ENCODE results near the gene USP46. TPM values are rescaled to one million over a fixed set of nuclear protein-coding genes. Genes with fewer than 3 reads are reported as not detected.

The USP46 gene
- total and polyA plus RNA-seq, 2 of the 8 experiments (the other 6 are each of a cell fraction or from before 2014, with no cell fraction given), result 10.6 to 62.4 TPM

DNA sequence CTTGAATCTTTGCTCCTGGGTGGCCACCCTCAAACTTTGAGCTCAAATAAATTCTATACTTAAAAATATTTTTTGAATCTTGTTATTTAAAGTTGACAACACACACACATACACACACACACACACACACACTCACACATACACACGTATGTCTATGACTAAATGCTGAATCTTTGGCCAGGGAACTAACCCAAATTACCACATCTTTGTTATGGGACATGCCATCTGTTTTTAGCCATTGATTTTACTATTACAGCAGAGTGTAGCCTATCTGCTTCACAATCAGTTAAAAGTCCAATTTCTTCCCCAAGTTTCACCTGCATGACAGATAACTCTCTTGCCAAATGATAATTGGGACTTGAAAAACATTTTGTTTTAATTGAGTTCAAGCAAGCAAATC is 45.0 kb upstream of the USP46 start:
- no peak overlapping the region for H2AK5ac ChIP-seq (ENCODE audit: low read depth, low read length)
- H2AFZ ChIP-seq (ENCODE audit: low read length), result no peak overlapping the region
- no peak overlapping the region for H2BK20ac ChIP-seq (ENCODE audit: low read length)
- no peak overlapping the region for H3K4me3 ChIP-seq (ENCODE audit: extremely low read depth in 1 of 4, insufficient read depth in 2 of 4, low read depth in 3 of 4, low read length in 4 of 4)
- H3K56ac ChIP-seq (replicated peaks; ENCODE audit: insufficient read length, low read depth, low read length), result no peak overlapping the region
- H3K4ac ChIP-seq (replicated peaks; ENCODE audit: insufficient read length, low read depth, low read length), result no peak overlapping the region
- no peak overlapping the region for H4K91ac ChIP-seq (replicated peaks; ENCODE audit: insufficient read length, low read length)
- H3K79me1 ChIP-seq (ENCODE audit: low read depth, low read length), result no peaks in the 10 kb centered on the region
- no peak overlapping the region for H2BK12ac ChIP-seq (ENCODE audit: low read depth, low read length)
- no peak overlapping the region for H3K9ac ChIP-seq (replicated peaks in 1 of 4; ENCODE audit: extremely low read depth in 1 of 4, low read depth in 3 of 4, low read length in 3 of 4)
- DNase-seq (ENCODE audit: low read depth in 1 of 2, low spot score in 2 of 2), result no peak
- no peaks in the 10 kb centered on the region for H3K36me3 ChIP-seq (ENCODE audit: control insufficient read depth in 2 of 4, insufficient read depth in 4 of 4, low read length in 3 of 4)
- TF ChIP-seq BACH1 (IDR thresholded peaks at IDR 0.05; ENCODE audit: low read length) (no peak), RAD21 (IDR thresholded peaks at IDR 0.05 in 1 of 2, conservative IDR thresholded peaks at IDR 0.05 in 1 of 2; ENCODE audit: low read depth in 2 of 2, low read length in 2 of 2) (no peak), SUZ12 (IDR thresholded peaks at IDR 0.05; ENCODE audit: low read length) (no peak), EZH2 (IDR thresholded peaks at IDR 0.05; ENCODE audit: low read depth, low read length, severe bottlenecking) (no peak), ASH2L (IDR thresholded peaks at IDR 0.05; ENCODE audit: low read length) (no peak)
- TF ChIP-seq, protein P1, sequence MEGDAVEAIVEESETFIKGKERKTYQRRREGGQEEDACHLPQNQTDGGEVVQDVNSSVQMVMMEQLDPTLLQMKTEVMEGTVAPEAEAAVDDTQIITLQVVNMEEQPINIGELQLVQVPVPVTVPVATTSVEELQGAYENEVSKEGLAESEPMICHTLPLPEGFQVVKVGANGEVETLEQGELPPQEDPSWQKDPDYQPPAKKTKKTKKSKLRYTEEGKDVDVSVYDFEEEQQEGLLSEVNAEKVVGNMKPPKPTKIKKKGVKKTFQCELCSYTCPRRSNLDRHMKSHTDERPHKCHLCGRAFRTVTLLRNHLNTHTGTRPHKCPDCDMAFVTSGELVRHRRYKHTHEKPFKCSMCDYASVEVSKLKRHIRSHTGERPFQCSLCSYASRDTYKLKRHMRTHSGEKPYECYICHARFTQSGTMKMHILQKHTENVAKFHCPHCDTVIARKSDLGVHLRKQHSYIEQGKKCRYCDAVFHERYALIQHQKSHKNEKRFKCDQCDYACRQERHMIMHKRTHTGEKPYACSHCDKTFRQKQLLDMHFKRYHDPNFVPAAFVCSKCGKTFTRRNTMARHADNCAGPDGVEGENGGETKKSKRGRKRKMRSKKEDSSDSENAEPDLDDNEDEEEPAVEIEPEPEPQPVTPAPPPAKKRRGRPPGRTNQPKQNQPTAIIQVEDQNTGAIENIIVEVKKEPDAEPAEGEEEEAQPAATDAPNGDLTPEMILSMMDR (IDR thresholded peaks at IDR 0.05; ENCODE audit: control extremely low read depth in 1 of 3, insufficient read depth in 1 of 3, low read depth in 1 of 3, low read length in 3 of 3), result no peak
- no peak overlapping the region for H3K4me2 ChIP-seq (ENCODE audit: insufficient read depth in 1 of 2, low read depth in 2 of 2, low read length in 2 of 2)
- POLR2A ChIA-PET (ENCODE audit: partially characterized antibody), result interaction anchor here (1.4 to 2.5 kb wide), 3 partner anchors 9 to 16 kb away, joined by 4 to 16 read pairs (median 8); no protein-coding TSS in a partner anchor
- no peak overlapping the region for H4K8ac ChIP-seq (ENCODE audit: extremely low read depth, insufficient read depth, low read length)
- 96% methylated on average over 1 of the region's 1 CpG; no CpG with 5 or more reads in 1 of the 2 experiments for WGBS, 2 experiments (ENCODE audit: extremely low coverage in 1 of 2, insufficient coverage in 1 of 2, insufficient read length in 1 of 2, insufficient replicate concordance in 2 of 2, low coverage in 1 of 2, low lambda C conversion rate in 2 of 2, missing lambda C conversion rate in 1 of 2)
- no peak overlapping the region for H4K5ac ChIP-seq (ENCODE audit: insufficient read length, low read depth, low read length)
- H3K79me2 ChIP-seq (ENCODE audit: control insufficient read depth in 1 of 2, insufficient read depth in 2 of 2, low read length in 2 of 2), result no peaks in the 10 kb centered on the region
- H3K27me3 ChIP-seq (replicated peaks in 1 of 4; ENCODE audit: control insufficient read depth in 3 of 4, extremely low read depth in 1 of 4, insufficient read depth in 3 of 4, low read length in 3 of 4), result no peaks in the 10 kb centered on the region
- FAIRE-seq, result no peak
- H3K9me3 ChIP-seq (ENCODE audit: insufficient read depth in 2 of 2, low read depth in 1 of 2, low read length in 1 of 2), result no peaks in the 10 kb centered on the region
- H3K23ac ChIP-seq (ENCODE audit: insufficient read length), result no peak overlapping the region
- no peak overlapping the region for H2BK120ac ChIP-seq (replicated peaks; ENCODE audit: low read depth, low read length)
- H2BK5ac ChIP-seq (ENCODE audit: low read depth, low read length), result no peak overlapping the region
- H4K20me1 ChIP-seq (replicated peaks in 1 of 2; ENCODE audit: control insufficient read depth in 1 of 2, insufficient read depth in 2 of 2, low read length in 2 of 2), result no peaks in the 10 kb centered on the region
- no peak overlapping the region for H3K18ac ChIP-seq (ENCODE audit: extremely low read depth, low read length)
- no peak overlapping the region for H3K27ac ChIP-seq (ENCODE audit: low read depth, low read length)
- peaks cover 0 to 4% (median 0%) of the 10 kb centered on the region in 4 experiments; a peak in 1 of 7 replicates for H3K4me1 ChIP-seq (replicated peaks in 1 of 4; ENCODE audit: control insufficient read depth in 3 of 4, insufficient read depth in 4 of 4, low read length in 3 of 4)
- no peaks in the 10 kb centered on the region for H3K23me2 ChIP-seq (ENCODE audit: low read depth, low read length)
- H3K14ac ChIP-seq (ENCODE audit: insufficient read length), result no peak overlapping the region
- no peak overlapping the region for H2BK15ac ChIP-seq (ENCODE audit: low read length)
- CTCF ChIA-PET (ENCODE audit: partially characterized antibody), result interaction anchor here (0.9 to 1.1 kb wide), 2 partner anchors 15 to 279 kb away, joined by 3 to 4 read pairs; no protein-coding TSS in a partner anchor
